Measurements from ENCODE around the gene SGIP1.

Gene SGIP1

GRCh38 chr1:66607458-66607857 lies 73.5 kb downstream of the SGIP1 start:
- DNase-seq, result no peak

DNA sequence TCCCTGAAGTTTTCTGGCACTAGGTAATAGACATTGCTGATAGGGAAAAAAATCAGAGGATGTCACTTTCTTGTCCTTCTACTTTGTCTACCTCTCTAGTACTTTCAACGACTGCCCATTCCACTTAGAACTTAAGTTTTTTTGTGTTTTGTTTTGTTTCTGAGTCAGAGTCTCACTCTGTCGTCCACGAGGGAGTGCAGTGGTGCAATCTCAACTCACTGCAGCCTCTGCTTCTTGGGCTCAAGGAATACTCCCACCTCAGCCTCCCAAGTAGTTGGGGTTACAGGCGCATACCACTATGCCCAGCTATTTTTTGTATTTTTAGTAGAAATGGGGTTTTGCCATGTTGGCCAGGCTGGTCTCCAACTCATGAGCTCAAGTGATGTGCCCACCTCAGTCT lies 79.2 kb downstream of the SGIP1 start:
- DNase-seq, result no peak

- no peak for DNase-seq
Observed at GRCh38 chr1:66617362-66618184, 83.6 kb downstream of the SGIP1 start.

- DNase-seq, result no peak
Observed at GRCh38 chr1:66618390-66618789, 84.4 kb downstream of the SGIP1 start.

DNA sequence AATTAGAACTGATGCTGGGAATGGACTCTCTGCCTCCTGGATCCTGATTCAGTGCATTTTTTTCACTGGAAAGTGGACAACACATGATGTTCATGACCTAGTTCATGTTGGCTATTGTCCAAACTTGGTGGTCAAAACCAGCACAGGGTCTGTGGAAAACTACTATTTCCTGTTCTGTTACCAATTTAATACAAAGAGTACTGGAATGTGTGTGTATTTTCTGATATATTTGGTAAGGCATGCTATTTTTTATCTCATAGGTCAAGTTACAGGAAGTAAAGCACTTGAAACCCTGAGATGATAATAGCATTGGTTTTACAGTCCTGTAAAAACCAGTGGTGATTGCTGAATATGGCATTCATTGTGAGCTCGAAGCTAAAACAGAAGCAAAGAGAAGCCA lies 89.9 kb downstream of the SGIP1 start:
- DNase-seq, result no peak

- DNase-seq, result no peak
Observed at GRCh38 chr1:66624412-66625060, 90.6 kb downstream of the SGIP1 start.

DNA sequence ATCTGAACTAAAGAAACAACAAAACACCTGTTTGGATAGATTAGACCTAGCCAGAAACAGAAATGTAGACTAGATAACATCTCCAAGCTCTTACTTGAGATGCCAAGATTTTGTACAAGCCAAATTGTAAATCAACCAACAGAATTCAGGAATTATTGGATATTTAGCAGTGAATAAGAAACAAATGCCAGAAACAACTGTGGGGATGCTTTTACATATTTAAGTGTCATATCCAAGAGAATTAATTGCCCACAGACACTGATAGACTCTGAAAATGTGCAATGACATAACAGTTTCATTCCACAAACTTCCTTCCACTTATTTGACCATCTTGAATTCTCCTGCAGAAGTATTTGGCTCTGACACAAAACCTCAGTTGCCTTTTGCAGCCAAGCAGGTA lies 92.3 kb downstream of the SGIP1 start:
- no peak for DNase-seq

GRCh38 chr1:66628926-66629325 lies 95.0 kb downstream of the SGIP1 start:
- DNase-seq, result no peak

DNA sequence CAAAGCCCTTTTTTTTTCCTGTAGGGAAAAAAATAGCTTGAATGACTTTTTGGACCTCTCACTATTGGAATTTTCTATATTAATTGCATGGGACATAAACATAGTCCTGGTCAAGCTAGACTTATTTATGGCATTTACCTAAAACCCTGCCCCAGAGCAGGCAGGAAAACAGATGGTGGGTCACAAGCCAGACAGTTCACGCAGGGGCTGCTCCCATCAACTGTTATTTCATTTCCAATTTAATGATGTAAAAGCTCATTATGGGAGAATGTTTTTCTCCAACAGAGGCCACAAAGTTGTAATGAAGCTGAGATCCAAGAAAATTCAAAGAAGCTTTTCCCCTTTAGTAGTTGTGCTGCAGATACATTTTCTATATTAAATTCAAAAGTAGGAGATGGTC lies 99.2 kb downstream of the SGIP1 start:
- DNase-seq, result no peak

DNA sequence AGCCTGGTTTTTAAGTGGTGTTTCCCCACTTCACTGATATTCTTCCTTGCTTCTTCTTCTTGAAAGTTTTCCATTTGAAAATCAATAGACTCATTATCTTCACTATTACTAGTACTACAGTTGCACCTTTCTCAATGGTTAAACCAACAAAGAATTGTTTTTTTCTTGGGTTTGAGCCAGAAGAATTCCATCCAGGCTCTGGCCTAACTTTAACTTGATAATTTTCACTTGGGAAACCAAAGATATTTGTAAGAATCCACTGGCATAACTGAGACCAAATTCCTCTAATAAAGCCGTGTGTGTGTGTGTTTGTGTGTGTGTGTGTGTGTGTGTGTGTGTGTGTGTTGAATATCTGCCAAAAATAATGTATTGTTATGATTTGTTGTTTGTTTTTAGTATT lies 103.2 kb downstream of the SGIP1 start:
- no peak for DNase-seq

DNA sequence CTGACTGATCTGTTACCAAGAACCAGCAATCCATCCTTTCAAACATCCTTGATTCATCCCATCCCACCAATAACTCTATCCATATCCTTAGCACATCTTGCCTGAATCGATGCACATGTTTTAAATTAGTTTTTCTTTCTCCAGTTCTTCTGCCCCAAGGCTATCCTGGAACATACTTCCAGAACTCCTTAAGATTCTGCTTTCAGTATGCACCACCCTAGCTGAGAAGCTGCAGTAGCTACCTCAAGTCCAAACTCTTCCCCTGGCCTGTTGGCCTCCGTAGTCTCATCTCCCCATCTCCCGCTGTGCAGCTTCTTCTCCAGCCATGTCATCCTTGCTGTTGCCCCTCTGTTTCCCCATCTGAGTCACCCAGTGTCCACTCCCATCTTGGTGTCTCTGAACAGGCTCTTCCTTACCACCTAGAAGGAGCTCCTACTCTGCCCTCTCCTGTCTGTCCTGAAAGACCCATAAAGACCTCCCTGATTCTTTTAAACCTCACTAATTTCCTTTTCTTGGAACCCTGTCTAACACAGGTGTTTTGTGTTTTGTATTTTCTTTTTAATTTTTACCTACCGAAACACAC lies 108.0 kb downstream of the SGIP1 start:
- no peak for DNase-seq

GRCh38 chr1:66642992-66643391 lies 109.0 kb downstream of the SGIP1 start:
- no peak for DNase-seq

- DNase-seq, result no peak
Observed at GRCh38 chr1:66644331-66644730, 110.4 kb downstream of the SGIP1 start.

DNA sequence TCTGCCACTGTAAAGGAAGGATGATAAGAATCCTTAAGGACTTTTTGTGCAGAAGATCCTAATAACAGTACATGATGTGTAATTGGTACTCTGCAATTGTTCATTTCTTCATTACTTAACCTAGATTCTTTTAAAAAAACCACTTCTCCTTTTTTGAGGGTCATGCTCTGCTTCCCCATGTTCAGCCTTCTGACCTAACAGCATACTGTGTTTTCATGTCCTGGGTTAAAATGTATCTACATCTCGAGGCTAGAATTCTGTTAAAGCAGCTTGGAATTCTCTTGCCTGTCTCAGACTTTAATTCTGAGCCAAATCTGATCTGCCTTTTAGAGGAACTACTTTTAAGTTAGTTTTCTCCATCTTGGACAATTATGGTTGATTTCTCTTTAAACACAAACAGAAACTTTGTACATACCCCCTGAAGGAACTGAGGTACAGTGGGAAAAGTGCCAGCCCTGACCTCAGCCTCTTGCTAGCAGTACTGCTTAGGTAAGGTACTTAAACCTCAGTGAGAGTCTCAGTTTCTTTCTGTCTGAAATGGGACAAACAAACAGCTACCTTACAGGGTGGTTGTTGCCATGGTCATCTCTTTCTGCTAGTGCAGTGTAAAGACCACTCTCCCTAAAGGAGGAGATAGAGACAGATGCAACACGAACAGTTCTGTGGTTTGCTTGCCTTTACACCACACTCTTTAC lies 115.1 kb downstream of the SGIP1 start:
- no peak for DNase-seq

DNA sequence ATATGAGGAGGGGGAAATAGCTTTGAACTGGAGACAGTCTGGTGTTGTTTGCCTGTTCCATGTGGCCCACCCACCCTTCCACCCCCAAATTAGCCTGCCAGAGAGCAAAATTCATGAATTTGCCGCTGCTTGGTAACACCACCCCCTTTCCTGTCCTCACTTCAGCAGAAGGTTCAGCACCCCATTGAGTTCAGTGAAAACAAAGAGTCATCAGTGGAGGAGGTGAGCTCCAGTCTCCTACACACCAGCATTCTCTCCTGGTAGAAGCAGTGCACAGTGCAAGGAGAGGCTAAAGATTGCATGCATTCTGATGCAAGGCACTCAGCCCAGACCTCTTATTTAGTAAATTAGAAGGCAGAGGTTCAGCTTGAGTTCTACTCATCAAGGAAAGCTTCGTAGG lies 118.6 kb downstream of the SGIP1 start:
- DNase-seq, result no peak

DNA sequence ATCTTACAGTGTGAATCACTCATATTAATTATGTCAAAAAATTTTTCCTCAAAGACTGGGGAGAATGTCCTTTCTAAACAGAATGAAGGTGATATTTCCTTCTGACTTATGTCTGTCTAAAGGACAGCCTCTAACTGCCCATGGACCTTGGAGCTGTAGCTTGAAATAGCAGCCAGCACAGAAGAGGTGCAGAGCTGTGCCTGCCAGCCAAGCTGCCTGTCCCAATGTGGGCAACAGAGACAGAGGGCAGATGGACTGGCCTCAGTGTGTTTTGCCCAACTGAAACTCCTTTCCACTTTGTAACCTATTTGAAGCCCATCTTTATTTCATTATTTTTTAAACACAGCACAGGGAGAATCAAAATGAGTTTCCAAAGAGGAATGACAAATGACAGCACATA lies 120.7 kb downstream of the SGIP1 start:
- no peak for DNase-seq

DNA sequence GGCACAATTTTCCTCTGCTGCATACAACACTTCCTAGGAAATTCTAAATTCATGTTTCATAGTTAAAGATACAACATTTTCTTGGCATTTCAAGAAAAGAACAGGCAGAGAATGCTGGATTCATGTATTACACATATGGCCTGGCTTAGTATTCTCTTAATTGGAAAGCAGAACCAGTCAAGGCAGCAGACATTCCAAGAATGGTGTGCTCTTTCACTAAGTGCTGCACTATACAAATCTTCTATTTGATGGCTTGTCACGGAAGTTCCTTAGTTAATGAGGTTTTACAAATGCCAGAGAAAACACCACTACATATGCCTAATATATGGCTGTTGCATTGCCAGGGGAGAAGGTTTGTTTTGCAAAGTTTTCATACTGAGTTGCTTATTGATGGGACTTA lies 137.5 kb downstream of the SGIP1 start:
- no peak for DNase-seq

DNA sequence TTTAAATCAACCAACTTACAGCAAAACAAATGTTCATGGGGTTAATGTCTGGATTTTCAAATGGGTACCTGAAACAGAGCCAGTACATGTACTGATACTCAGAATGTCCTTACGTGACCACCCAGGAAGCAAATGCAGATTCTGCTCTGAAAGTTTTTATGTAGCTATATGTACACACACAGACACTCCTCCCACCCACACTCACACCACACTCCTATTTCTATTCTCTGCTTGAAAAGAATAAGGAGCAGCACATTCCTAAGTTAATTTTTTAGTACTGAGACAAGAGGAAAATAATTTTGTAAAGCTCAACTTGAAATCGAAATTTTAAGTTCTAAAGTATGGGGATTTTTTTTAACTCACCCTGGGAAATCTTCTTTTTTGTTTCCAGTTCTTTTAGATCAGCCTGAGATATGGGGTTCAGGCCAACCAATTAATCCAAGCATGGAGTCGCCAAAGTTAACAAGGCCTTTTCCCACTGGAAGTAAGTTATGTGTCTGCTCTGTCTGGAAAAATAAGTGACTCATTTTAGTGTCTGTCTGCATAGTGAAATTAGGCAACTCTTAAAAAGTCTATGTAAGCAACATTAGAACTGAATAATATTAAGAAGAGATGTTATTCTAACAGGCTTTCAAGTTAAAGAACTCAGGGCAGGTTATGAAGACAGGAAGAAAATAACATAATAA lies 142.8 kb downstream of the SGIP1 start:
- DNase-seq, result no peak

- DNase-seq, result no peak
Observed at GRCh38 chr1:66678146-66678545, 144.2 kb downstream of the SGIP1 start.

- no peak for DNase-seq
Observed at GRCh38 chr1:66679140-66679539, 145.2 kb downstream of the SGIP1 start.

DNA sequence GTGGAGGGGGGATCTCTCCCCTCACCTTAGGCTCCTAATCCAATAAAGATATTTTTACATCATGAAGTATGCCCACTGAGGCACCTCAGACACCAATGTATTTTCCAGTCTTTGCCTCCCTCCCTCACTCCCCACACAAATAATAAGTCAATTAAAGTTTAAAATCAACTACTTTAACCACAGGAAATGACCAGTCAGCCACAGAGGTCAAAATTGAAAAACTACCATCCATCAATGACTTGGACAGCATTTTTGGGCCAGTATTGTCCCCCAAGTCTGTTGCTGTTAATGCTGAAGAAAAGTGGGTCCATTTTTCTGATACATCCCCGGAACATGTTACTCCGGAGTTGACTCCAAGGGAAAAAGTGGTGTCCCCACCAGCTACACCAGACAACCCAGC lies 147.7 kb downstream of the SGIP1 start:
- no peak for DNase-seq

GRCh38 chr1:66682106-66682505 lies 148.2 kb downstream of the SGIP1 start:
- DNase-seq, result no peak

DNA sequence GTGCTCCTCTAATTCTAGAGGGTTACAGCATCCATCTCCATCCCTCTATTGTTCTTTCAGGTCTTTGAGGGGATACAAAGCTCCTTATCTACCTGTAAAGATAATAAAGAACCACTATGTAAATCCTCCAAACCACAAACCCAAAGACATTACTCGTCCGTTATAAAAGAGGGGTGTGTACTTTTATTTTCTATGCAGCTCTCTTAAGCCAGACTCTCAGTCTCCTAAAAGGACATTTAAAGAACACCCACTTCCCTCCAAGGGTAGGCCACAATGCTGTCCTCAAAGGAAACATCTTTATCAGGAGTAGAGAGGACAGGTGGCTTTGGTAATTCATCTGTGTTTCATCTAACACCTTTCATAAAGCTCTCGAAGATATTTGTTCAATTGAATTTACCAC lies 150.4 kb downstream of the SGIP1 start:
- DNase-seq, result no peak
